Lower lobe of right lung (tissue), 2 donors: ENCODE data around the gene DPY19L1. TPM values are rescaled to one million over a fixed set of nuclear protein-coding genes. Genes with fewer than 3 reads are reported as not detected.
"Not testable (repeated sequence)": the region's sequence is repeated elsewhere in the genome, so short reads cannot be mapped to it uniquely, and the experiment has no call there.

Experiments used
- ATAC-seq, 2 donors: fragments of 200-7000 bp; cut with Tn5 transposase; one replicate each; pipeline ENCODE4 v1.9.1; 2020 to 2022; ENCODE audit warnings: mild to moderate bottlenecking in 2 of 2, moderate library complexity in 2 of 2
- DNase-seq: peaks from one replicate; pipeline ENCODE4 v3.0.0-alpha.2; 2020
- H3K27ac ChIP-seq: fragments of 200-600 bp; one replicate; pipeline ENCODE4 v1.8.0; 2022
- H3K27me3 ChIP-seq: fragments of 200-600 bp; one replicate; pipeline ENCODE4 v1.8.0; 2022; ENCODE audit warnings: low read depth
- H3K36me3 ChIP-seq: fragments of 200-600 bp; one replicate; pipeline ENCODE4 v1.8.0; 2022; ENCODE audit warnings: mild to moderate bottlenecking
- H3K4me1 ChIP-seq: fragments of 200-600 bp; one replicate; pipeline ENCODE4 v1.8.0; 2022
- H3K4me3 ChIP-seq: fragments of 200-600 bp; one replicate; pipeline ENCODE4 v1.8.0; 2022; ENCODE audit warnings: mild to moderate bottlenecking
- H3K9me3 ChIP-seq: fragments of 200-600 bp; one replicate; pipeline ENCODE4 v1.8.0; 2022
- intact Hi-C: fragments of 100-400 bp; cut with DNase I; formaldehyde crosslinking; loops from one replicate; pipeline ENCODE4 v1.11.0; 2022
- total RNA-seq: library from RNA; stranded (reverse); fragmentation: NEBNext Ultra II Directional; extraction: Animal tissue kit (Norgen Biotek cat#: 25700); gene quantifications from one replicate; pipeline ENCODE4 v1.2.1, GENCODE V29; 2021
- TF ChIP-seq, protein P1 (sequence below): fragments of 200-600 bp; IDR thresholded peaks from one replicate; pipeline ENCODE4 v1.8.0; 2022; ENCODE audit warnings: antibody characterized with exemption, mild to moderate bottlenecking
- donor health status: DM: no; HTN: yes; CAD: no; lungs with severe emphysema.

Gene DPY19L1
- total RNA-seq, 1 donor from 2014 or later = 38.4 TPM

DNA sequence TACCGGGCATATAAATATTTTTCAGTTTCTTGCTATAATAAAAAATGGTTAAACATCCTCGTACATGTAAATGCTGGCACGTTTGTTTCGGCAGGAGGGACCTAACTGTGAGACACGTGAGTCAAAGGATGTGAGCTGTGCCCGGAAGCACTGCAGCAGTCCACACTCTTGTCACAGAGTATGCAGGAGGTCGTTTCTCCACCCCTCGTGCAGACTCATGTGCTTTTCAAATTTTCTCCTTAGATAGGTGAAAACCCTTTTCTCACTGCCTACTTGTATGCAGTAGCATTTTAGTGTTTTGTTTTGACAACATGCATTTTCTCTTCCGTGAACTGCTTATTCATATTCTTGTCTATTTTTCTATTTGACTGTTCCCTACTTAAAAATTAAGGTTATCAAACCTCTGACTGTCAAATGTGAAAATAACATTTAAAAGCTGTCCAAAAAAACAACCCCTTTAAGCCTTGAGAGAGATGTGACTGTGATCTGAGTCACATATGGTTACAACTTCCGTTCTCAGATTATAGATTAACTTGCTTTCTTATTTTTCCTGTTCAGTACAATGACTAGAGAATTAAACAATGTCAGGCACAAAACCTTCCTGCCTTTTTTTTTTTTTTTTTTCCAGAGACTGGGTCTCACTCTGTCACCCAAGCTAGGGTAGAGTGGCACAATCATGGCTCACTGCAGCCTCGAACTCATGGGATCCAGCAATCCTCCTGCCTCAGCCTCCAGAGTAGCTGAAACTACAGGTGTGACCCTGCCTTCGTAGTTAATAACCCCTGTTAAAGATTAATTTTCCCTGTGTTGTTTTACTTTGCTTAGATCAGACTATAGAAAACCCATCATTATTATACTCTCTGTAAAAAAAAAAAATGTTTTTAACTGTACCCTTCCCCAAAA is 45.1 kb downstream of the DPY19L1 start:
- peak; percentile 61 to 64 for ATAC-seq
- DNase-seq = no peak
- intact Hi-C loops = no loop called here
- TF ChIP-seq, protein P1, sequence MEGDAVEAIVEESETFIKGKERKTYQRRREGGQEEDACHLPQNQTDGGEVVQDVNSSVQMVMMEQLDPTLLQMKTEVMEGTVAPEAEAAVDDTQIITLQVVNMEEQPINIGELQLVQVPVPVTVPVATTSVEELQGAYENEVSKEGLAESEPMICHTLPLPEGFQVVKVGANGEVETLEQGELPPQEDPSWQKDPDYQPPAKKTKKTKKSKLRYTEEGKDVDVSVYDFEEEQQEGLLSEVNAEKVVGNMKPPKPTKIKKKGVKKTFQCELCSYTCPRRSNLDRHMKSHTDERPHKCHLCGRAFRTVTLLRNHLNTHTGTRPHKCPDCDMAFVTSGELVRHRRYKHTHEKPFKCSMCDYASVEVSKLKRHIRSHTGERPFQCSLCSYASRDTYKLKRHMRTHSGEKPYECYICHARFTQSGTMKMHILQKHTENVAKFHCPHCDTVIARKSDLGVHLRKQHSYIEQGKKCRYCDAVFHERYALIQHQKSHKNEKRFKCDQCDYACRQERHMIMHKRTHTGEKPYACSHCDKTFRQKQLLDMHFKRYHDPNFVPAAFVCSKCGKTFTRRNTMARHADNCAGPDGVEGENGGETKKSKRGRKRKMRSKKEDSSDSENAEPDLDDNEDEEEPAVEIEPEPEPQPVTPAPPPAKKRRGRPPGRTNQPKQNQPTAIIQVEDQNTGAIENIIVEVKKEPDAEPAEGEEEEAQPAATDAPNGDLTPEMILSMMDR = no peak
- Histone ChIP-seq H3K36me3 (no peaks in the 10 kb centered on the region), H3K4me1 (no peaks in the 10 kb centered on the region), H3K4me3 (no peak overlapping the region), H3K27ac (peak overlapping the region; percentile 31), H3K9me3 (no peaks in the 10 kb centered on the region), H3K27me3 (no peaks in the 10 kb centered on the region)

DNA sequence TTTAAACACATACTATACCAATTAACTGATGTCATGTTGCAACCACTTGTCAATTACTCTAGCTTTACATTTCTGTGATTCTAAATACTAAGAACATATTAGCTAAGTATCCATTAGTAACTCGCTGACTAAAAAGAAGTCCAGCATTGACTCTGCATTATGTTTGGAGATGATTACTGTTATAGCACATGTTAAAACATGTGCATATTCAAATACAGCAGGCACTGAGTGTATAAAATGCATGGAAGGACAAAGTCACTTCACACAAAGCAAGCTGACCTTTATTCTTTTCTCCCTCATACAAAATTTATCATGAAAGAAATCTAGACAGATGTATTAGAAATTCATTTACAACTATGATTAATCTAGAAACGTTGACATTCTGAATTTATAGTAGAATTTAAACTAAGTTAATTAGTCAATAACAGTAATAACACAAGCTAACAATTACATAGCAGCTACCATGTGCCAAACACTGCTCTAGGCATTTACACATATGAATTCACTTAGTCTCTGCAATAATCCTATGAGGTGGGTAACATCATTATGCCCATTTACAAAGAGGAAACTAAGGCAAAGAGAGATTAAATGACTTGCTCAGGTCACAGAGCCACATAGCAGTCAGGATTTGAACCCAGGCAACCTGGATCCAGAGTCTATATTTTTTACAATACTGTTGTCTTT is 48.7 kb downstream of the DPY19L1 start:
- DNase-seq, H3K27me3 ChIP-seq, H3K4me1 ChIP-seq, H3K9me3 ChIP-seq, H3K36me3 ChIP-seq, H3K4me3 ChIP-seq, H3K27ac ChIP-seq, ATAC-seq, intact Hi-C loops: not testable (repeated sequence)

DNA sequence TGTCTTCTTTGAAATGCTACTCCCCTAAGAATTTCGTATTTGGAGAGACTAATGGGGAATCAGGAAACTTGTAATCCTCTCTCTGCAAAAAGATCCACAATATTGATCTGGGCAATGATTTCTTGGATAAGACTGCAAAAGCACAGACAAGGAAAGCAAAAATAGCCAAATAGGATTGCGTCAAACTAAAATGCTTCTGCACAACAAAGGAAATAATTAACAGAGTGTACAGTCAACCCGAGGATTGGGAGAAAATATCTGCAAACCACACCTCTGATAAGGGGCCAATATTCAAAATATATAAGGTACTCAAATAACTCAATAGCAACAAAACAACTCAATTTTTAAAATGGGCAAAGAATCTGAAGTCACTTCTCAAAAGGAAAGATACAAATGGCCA is 52.1 kb downstream of the DPY19L1 start:
- DNase-seq, H3K27ac ChIP-seq, ATAC-seq, H3K36me3 ChIP-seq, H3K4me1 ChIP-seq, H3K4me3 ChIP-seq, intact Hi-C loops, H3K9me3 ChIP-seq, H3K27me3 ChIP-seq: not testable (repeated sequence)

DNA sequence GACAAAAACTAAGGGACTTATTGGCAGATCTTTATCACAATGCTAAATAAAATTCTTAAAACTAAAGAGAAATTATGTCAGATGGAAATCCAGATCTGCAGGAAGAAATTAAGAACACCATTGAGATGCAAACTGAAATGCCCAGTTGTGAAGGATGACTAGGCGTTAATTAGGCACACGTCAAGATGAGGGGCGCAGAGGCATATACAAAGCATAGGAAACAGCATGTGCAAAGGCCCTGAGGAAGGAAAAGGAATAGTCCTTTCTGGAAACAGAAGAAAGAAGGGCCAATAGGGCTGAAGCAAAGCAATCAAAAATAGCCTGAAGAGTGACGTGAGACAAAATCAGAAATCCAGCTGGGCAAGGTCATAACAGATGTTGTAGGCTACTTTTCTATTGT is 53.1 kb downstream of the DPY19L1 start:
- H3K36me3 ChIP-seq, H3K4me1 ChIP-seq, H3K27me3 ChIP-seq, H3K9me3 ChIP-seq, H3K27ac ChIP-seq, H3K4me3 ChIP-seq, ATAC-seq, intact Hi-C loops, DNase-seq: not testable (repeated sequence)

DNA sequence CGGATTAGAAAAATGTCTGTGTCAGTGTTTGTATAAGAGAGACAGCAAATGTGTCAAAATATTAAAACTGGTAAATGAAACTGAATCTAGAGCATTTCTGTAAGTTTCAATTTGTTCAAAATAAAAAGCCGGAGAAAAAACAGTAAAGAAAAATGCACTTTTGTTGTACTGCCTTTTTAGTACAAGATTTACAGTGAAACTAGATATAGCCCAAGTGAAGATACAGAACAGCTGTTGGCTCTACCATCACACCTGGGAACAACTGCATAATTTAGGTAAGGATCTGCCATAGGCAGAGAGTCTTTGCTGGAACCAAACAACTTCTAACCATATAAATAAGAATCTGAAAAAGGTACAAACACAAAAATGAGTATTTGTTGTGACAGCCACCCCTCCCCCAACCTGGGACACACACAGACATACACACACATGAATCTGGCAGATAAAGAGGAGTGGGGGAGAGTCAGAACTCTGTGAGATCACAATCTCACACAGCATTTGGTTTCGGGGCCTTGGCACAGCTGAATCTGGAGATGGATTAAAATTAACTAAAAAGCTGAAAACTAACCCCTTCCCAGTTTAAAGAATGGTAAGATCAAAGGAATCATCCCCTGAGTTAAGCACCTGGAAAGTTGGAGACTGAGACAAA is 54.8 kb downstream of the DPY19L1 start:
- no peak overlapping the region for H3K27ac ChIP-seq
- TF ChIP-seq, protein P1 = no peak
- H3K4me3 ChIP-seq = no peak overlapping the region
- no peaks in the 10 kb centered on the region for H3K9me3 ChIP-seq
- intact Hi-C loops = no loop called here
- DNase-seq (no peak), ATAC-seq (no peak)
- no peaks in the 10 kb centered on the region for H3K4me1 ChIP-seq
- no peaks in the 10 kb centered on the region for H3K36me3 ChIP-seq
- H3K27me3 ChIP-seq = no peaks in the 10 kb centered on the region

DNA sequence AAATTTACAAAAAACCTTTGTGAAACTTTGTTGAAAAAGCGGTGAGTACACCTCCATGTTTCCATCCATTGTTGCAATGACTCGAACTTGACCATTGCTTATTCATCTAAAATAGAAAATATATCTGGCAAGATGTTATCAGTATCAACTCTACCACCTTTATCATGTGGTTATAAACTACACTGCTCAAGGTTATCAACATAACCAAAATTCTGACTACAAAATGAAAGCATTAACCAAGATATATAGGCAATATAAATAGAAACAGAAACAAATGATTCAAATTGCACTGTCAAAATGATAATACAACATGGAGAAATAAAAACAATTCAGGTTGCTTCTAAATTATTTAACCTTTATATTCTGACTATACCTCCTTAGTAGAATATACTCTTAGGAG is 58.2 kb downstream of the DPY19L1 start:
- DNase-seq, H3K4me3 ChIP-seq, H3K36me3 ChIP-seq, H3K9me3 ChIP-seq, H3K27ac ChIP-seq, H3K27me3 ChIP-seq, intact Hi-C loops, H3K4me1 ChIP-seq, ATAC-seq: not testable (repeated sequence)

DNA sequence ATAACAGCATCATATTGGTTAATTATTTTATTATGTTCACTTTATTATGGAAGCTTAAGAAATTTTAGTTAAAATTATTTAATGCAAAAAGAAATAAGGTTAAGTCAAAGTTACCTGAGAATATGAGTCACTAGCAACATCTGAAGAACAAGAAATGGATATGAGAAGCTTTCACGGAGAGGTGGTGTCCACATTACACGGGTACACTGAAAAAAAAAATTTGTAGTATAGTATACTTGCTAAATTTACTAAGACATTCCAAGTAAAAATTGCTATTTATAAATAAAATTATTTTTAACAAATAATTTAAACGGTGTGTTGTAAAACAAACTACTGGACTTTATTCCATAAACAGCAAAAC is 63.9 kb downstream of the DPY19L1 start:
- intact Hi-C loops = no loop called here
- H3K4me3 ChIP-seq = no peak overlapping the region
- H3K27me3 ChIP-seq = no peaks in the 10 kb centered on the region
- TF ChIP-seq, protein P1 = no peak
- peaks cover 6% of the 10 kb centered on the region for H3K9me3 ChIP-seq
- H3K4me1 ChIP-seq = no peaks in the 10 kb centered on the region
- H3K36me3 ChIP-seq = peaks cover 11% of the 10 kb centered on the region
- H3K27ac ChIP-seq = no peak overlapping the region
- DNase-seq = no peak
- no peak for ATAC-seq

DNA sequence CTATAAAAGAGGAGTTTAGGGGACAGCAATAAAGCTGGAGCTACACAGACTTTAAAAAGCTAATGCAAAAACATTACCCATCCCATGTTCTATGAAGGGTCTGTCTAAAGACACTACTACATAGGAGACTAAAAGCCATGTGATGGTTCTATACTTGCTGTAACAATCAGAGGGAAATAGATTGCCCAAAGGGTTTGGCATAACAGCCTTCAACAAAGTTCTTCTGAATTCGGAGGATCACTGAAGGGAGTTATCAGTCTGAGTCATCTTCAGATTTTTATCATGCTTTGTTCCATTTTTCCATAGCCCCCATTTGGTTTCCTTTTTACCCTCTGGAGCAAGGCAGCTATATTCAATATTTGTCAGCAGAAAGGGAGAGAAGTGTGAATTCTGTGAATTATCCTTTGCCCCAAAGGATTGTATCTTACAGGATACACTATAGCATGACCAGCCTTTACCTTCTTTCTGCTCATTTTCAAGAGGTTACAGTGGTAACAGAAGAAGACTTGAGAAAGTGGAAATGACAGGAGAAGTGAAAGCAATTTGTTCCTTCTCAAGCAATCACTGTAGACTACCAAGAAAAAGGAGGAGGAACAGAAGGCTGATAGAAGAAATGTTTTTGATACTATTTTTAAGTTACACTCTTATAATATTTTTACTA is 64.4 kb downstream of the DPY19L1 start:
- H3K27ac ChIP-seq, DNase-seq, H3K4me3 ChIP-seq, ATAC-seq, H3K9me3 ChIP-seq, intact Hi-C loops, H3K27me3 ChIP-seq, H3K4me1 ChIP-seq: not testable (repeated sequence)
- H3K36me3 ChIP-seq = peaks cover 11% of the 10 kb centered on the region

DNA sequence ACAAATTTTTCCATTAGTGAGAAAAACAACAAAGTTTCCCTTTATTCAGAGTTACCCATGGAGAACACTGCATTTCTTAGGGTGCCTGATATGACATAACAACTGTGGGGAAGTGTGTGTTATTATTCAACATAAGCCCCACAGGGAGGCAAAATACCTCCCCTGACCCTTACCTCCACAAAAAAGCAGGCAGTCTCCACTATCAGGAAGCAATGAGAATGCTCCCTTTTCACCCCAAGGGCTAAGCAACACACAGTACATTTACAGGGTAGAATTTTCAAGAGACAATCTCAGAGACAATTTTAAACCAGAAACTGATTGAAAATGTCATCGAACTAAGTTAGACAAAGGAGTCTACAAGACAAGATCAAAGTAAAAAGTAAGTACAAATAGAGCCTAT is 69.5 kb downstream of the DPY19L1 start:
- intact Hi-C loops = not testable (repeated sequence)

DNA sequence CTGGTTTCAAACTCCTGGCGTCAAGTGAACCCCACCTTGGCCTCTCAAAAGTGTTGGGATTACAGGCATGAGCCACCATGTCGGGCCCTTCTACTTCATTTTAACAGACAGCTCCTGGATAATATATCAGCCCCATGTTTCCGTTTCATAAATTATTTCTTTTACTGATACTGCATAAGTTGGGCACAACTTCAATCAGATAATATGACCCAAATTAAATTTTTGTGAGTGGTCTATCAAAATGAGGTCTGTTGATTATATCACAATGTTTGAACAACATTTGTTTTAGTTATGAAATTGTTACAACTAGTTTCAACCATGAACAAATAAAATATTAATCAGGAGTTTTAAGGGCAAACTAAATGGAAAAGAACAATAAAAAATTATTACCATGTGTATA is 70.8 kb downstream of the DPY19L1 start:
- H3K36me3 ChIP-seq, H3K4me1 ChIP-seq, H3K9me3 ChIP-seq, H3K4me3 ChIP-seq, H3K27ac ChIP-seq, intact Hi-C loops, ATAC-seq, DNase-seq, H3K27me3 ChIP-seq: not testable (repeated sequence)

More for the DNA sequence above, 69.5 kb downstream of the DPY19L1 start:
- not testable (repeated sequence) for H3K9me3 ChIP-seq, DNase-seq, H3K27ac ChIP-seq, H3K27me3 ChIP-seq, H3K4me3 ChIP-seq, ATAC-seq, H3K4me1 ChIP-seq
- H3K36me3 ChIP-seq = peaks cover 11% of the 10 kb centered on the region
